GM21737 (cell line): ENCODE results near the gene CADPS.
A peak's percentile ranks its signal among the peaks of the same experiment; 100 is the strongest.

Source experiments
- ATAC-seq: cut with Tn5 transposase; IDR thresholded peaks from one replicate; pipeline ENCODE4 v1.9.1; 2021; ENCODE audit warnings: mild to moderate bottlenecking, moderate library complexity; ENCODE audit not compliant: unreplicated experiment

Gene CADPS

DNA sequence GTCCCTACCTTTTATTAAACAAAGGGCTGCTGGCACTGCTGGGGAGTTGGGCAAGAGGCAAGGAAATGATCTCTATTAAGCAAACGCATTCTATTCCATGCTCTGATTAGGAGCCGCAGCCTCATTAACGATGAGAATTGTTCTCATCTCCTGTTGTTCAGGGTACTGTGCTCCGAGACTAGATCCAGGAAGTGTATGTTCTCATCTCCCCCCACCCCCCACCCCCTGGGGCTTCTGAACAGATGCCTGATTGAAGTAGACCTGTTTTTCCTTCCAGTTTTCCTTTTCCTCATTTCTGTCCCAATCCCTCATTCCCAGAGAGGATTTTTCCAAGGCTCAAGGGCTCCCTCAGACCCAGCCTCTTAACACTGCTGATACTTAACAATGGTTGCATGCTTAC, 420.3 kb downstream of the CADPS start:
- ATAC-seq = no peak

DNA sequence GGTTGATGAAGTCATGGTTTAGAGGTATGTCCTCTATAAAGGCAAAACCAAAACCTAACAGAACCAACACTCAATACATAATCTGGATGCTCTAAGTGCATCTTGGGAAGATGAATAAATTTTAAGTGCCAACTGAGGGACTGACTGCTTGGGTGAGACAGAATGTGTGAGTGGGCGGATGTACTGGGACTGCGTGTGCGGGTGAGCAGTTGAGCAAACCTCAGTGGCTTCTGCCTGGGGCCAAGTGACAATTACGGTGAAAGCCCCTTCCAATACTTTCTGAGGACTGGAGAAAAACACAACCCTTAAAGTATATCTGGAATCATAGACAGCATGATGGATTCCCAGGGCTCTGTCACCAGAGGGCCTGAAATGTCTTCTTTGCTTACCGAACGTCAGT, 421.8 kb downstream of the CADPS start:
- no peak for ATAC-seq

DNA sequence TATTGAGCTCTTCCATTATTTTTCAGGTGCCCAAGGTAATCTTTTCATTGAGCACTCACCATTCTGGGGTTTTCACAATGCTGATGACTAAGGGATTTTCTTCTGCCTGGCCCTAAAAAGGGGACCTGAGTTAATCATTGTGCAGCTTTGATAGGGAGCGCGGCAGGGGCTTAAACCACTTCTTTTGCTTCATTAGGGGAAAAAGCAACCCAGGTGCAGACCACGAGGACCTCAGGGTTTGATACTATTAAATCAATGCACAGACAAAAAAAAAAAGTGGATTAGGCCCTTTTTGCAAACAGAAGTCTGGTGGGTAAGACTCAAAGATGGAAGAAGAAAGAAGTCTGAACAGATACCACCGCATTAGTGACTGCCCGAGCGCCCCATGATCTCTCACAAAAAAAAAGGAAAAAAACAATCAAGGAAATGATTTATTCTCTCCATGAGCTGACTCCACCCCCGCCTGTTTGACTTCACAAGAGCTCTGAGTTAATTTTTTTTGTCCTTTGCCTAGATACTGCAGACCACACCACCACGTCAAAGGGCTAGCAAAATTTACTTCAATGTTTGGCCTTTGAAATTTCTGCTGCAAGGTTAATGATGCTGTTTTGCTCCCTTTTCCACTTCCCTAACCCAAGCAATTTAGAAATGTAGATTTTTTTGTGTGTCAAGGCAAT, 423.9 kb downstream of the CADPS start:
- no peak for ATAC-seq

DNA sequence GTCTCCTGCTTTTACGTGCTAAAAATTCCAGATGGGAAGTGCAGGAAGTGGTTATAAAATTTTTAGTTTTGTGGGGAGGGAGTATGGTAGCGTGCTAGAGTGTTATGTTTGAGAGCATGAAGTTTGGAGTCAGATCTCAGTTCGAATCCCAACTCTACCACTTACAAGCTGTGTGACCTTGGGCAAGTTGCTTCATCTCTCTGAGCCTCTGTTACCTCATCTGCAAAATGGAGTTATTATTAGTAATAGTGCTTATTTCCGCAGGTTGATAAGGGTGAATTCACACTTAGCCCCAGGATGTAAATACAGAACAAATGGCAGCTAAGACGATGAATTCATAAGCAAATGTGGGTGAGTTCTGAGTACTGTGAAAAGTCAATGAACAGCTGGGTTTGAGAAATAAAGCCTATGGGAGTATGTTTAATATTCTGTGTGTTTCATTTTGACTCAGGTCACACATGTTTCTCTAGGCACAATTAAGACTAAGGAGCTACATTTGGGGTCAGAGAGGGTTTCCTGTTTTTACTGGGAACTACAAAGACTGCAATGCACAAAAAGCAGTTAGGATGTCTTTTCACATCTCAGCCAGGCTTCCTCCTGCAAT, 428.8 kb downstream of the CADPS start:
- ATAC-seq = peak; percentile 72

DNA sequence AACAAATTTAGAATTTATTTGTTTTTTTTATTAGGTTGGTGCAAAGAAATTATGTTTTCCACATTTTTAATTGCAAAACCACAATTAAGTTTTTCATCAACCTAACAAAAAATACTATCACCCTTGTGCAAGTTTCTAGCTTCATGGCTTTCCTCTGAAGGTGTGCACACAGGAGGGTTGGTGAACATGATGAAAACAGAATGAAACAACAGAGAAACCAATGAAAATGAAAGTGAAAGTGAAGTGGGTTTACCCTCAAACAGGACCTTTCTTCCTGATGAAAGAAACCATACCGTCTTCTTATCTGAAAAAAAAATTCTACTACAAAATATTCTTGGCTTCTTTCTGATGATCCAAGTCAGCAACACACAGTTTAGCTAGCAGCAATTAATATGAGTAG, 429.9 kb downstream of the CADPS start:
- ATAC-seq = no peak

DNA sequence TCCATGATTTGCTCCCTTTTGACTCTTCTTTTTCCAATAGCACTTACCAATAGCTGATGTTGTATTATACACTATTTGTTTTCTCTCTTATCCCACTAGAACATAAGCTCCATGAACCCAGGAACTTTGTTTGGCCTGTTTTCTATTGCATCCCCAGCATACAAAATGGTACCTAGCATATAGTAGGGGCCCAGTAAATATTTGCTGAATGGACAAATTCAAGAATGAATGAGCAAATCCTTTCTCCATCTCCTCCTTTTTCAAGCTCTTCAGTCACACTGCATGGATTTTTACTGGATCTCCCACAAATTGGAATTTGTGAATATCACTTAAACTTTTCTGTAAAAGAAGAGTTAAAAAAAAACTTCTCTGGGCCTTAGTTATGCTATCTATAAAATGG, 435.2 kb downstream of the CADPS start:
- ATAC-seq = no peak

DNA sequence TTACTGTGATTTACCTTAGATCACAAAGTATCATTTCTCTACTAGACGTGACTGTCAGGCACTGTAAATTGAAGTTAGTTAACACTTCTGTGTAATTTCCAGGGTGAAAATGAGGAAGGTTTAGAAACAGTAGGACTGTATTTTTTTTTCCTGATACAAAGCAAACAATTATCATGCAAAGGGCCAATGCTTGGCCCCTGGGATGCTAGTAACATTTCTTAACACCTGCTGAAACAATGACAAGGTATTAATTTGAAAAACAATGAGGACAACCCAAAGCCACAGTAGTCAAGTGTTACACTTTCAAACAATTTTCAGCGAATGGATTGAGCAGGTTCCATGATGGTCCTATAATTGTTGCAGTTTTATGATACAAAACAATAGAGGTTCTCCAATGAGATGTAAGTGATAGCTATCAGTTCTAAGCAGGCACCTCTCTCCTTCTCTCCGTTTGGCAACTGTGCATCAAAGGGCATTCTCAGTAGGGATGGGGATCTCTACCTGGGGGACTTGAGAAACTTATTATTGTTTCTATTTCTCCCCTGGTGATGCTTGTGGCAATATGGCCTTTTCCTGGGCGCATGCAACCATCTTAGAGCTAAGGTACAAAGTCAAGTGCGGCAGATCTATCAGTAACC, 435.9 kb downstream of the CADPS start:
- no peak for ATAC-seq

DNA sequence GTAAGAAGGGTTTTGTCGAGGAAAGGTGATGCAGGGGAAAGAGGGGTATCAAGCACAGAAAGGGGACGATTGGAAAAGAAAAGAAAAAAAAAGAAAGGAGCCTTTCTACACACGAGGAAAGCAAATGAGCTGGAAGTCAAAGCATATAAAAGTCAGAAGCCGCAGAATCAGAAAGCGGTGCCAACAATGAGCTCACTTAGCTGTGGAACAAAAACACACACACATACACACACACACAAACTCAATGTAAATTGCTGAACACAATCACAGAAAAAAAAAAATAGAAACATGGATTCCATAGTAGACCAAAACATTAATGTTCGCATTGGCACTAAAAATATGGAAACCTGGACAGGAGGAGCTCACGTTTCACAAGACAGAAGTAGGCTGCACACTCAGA, 438.4 kb downstream of the CADPS start:
- no peak for ATAC-seq

DNA sequence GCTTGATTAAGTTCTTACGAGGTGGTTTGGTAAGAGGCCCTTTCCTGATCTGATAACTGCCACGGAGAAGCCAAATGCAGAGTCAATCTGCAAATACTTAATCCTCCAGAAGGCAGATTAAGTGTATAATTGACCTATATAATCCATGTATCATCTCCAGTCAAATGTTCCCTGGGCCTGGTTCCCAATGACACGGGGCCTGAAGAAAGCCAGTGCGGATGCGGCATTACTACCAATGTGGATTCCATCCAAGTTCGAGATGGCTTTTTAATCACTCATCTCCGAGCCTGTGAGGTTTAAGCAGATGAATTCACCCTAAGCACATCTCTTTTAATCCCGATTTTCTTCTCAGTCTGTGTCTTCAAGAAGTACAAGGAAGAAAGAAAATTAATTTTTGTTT, 441.8 kb downstream of the CADPS start:
- ATAC-seq = no peak

DNA sequence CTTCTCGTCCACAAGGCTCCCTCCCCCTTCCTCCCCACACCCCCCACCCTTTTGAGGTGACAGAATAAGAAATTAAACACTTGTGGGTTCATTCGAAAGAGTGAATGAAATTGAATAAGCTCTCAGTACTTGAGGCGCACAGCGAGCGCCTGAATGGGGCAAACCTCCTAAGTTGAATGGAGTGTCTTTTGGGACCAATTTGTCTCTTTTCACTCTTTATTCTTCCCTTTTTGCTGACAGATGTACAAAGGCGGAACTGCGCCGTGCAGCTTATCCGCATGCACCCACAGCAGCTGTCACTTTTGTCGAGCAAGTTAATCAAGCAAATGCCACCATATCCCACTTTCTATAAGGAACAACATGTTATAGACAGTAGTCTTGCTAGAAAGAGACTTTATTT, 454.0 kb downstream of the CADPS start:
- no peak for ATAC-seq

DNA sequence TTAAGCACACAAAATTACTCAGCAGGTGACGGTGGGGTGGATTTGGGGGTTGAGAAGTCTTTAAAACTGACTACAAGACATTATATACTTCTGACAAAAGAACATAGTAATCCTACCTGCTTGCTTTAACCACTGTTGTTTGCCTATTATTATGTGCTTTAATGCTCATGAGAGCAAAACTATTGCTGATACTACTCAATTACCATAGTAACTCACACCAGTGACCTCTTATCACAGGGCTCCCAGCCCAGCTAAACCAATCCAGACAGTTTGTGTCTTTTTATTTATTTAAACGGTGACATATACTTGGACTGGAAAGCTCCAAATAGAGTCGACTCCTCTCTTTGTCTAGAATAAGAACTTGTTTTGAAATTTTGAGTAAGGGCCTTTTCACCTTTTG, 459.1 kb downstream of the CADPS start:
- ATAC-seq = no peak

DNA sequence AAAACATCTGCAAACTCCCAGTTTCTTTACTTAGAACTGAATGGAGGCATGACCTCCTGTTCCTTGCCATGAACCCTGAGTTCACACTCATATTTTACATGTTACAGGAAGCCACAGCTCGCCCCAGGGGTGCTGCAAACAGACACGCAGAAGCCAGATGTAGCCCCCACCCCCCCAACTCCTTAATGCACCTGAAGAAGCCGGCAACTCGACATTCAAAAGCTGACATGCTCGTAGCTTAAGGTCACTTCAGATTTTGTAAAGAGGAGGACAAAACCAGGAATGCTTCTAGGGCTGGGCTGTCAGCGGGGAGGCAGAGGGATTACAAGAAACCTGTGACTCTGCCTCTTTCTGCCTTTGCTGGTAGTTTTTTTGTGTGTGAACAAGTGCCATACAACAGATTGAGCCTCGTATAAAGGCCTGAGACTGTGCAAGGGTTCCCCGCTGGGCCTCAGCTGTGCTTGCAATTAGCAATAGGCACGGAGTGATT, 459.9 kb downstream of the CADPS start:
- no peak for ATAC-seq

DNA sequence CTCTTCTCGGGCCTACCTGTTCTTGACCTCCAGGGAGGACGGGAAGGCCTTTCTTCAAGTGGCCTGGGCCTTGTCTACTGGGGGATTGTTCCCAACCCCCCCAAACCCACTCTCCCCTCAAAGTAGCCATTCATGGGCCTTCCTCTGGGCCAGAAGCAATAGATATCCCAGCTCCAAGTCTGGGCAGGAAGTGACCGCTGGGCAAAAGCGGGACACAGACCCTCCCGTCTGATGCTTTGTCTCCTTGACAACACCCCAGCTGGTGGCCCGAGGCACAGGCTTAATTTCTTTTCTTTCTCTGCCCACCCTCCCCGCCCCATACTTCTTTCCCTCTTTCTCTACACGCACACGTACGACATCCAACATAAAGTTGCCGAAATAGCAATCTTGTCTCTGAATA, 460.4 kb downstream of the CADPS start:
- ATAC-seq = no peak

DNA sequence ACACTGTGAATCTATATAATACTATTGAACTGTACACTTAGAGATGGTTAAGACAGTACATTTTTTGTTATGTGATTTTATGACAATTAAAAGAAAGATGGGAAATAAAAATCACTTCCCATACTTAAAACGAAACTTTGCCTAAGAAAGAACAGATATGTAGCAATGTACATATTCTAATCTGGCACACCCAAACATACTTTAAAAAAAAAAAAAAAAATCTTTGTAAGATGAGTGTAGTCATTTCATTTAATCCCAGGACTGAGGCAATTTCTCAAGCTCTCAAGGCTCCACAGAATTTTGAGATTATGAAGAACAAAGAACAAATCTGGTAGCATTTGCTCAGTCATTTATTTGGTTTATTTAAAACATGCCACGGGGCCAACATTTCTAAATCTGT, 461.5 kb downstream of the CADPS start:
- no peak for ATAC-seq

DNA sequence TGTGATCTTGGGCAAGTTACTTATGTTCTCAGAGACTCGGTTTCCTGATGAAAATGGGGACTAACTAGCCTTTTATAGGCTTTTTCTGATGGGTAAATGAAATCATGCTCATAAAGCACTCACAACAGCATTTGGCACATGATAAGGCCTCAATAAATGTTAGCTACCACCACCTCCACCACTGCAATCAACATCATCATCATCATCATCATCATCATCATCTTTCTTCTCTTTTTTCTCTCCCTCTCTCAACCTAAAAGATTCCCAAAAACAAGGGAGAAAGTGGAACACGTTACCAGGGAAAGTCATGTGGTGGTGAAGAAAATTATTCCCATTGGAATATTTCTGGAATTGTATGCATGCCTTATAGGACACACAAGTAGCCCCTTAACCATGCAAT, 468.3 kb downstream of the CADPS start:
- ATAC-seq = no peak

DNA sequence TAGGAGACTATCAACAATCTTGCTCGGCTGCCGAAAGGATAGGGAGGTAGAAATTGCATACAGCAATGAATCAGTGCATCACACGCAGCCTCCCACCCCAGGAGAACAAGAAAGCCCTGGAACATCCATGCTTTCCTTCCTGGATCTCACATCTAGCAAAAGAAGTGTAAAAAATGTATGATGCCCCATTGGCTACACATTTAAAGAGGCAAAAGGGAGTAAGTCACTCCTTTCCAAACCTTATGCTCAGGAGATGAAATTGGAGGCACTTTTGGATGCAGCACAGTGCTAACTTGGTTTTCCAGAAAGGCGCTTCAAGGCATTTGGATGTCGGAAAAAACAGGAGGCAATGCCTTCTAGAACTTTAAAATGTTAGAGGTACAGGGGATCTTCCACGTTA, 469.6 kb downstream of the CADPS start:
- ATAC-seq = no peak

DNA sequence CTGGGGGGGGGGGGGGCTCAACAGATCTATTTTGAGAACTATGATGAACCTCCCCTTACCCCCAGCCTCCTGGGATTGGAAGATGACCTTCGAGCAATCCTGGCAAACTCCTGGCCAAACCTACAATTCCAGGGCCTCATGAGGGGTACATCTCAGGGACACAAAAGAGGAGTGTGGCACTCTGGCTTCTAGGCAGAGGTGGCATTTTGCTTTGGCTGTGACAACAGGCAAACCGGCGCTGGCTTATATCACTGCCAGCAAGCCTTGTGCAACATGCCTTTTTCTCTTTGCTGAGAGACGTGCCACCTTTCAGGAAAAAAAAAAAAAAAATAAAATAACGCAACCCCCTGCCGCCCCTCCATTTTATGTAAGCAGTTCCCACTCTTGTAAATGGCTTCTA, 470.1 kb downstream of the CADPS start:
- no peak for ATAC-seq

DNA sequence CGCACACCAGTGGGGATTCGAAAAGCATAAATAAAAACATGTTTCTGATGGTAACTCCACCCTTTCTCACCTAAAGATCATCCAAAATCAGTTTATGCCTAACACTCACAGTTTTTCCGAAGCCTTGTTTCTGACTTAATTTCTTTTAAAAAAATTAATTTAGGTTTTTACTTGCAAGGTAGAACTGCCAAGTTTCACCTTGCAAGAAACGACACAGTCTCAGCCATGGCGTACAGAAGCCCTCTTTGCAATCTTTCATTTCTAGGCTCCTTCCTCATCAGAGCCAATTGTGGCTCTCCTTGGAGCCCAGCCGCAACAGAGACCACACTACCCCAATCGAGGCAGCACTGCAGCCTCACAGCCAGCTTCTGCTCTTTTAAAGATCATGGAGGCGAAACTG, 470.9 kb downstream of the CADPS start:
- no peak for ATAC-seq

DNA sequence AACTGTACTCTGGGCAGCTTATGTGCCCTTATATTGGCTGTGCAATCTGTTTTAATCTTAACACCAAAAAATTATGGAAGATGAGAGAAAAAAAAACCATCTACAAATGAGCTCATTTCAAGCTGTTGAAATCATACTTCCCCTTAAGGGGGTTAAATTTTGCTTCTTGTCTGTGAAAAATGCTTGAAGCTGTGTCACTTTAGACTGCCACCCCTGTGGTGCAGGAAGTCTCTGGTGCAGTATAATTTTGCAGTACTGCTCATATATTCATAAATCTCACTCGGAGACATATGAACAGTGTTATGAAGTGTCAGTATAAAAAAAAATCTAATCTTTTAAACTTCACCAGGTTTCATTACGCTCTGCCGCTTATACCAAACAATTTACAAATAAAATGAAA, 471.5 kb downstream of the CADPS start:
- no peak for ATAC-seq

DNA sequence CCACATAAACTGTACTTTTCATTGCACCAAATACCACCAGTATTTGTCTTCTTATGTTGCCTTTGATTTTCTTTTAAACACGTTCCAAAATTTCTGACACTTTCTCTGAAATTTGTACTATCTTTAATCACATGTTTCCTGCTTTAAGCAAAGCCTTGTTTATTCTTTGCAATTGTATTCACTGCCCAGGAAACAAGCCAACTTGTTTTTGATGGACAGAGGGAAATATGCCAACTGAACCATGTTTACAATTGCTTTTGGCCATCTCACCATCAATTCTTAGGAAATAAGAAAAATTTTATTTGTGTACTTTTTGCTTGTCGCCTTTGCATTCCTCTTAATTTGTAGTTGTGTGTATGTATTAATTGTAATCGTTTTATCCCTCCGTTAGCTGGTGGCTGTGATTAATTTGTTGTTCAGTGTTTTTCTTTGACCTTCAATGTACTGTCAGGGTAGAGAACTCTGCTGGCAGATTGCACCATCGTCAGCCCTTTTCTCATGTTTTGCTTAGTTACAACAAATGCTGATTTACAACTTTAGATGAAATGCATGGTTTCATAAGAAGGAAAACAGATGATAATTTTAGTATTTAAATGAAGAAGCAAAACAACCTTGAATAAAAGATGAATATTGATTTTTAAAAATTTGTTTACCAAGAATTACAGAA, 482.5 kb downstream of the CADPS start:
- no peak for ATAC-seq

DNA sequence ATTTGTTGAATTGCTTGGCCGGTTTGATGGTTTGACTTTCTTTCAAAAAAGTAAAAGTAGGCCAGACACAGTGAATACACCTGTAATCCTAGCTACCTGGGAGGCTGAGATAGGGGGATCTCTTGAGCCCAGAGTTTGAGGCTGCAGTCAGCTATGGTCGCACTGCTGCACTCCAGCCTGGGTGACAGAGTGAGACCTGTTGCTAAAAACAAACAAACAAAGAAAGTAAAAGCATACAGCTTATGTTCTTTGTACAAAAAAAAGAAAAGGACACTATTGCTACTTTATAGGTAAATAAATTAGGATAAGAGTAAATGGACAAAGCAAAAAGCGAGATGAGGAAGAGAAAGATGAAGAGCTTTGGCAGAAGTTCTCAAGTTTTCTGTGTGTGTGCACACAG, 488.0 kb downstream of the CADPS start:
- ATAC-seq = no peak

DNA sequence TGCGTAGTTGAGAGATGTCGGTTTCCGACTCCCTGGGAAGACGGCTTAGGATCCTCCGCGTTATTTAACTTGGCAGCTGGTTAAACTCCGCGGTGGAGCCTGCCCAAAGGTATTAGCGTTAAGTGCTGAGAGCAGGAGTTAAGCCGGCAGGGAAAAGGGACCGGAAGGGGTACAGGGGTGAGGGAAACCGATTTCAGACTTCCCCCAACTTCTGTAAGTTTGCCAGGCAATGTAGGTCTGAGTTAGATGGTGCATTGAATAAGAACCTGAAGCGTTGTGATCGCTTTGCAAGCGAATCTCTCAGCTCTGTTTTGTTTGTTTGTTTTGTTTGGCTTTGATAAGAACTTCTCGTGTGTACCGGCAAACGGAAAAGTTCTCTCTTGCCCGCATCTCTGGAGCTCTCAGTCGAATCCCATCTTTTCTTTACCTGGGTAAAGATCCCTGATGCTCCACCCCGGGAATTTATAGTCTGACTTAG, 495.9 kb downstream of the CADPS start:
- ATAC-seq = no peak
